K562 treated with DMSO at 1 percent for 4 hours (cell line): Measurements from ENCODE around the gene ARHGDIA. TPM values are rescaled to one million over a fixed set of nuclear protein-coding genes. Genes with fewer than 3 reads are reported as not detected.

Experiments
- total RNA-seq: library from RNA; unstranded; fragments of 300-600 nt; gene quantifications from 2 replicates; pipeline ENCODE4 v1.2.3, GENCODE V29; 2022; ENCODE audit not compliant: insufficient read depth

The ARHGDIA gene
- total RNA-seq: 224 and 227 TPM in 2 replicates

GRCh38 chr17:81870981-81871386, at the start of gene ARHGDIA:
Gene ARHGDIA, minus strand, starts transcription at chr17:81871337. Its CDS starts 1,407 bp downstream, at chr17:81869930.

GRCh38 chr17:81917565-81918332, 46.6 kb upstream of the ARHGDIA start, which contains the start of gene SIRT7:
Gene SIRT7, minus strand, starts transcription at chr17:81918176. Its CDS starts 45 bp downstream, at chr17:81918131.

GRCh38 chr17:81911277-81911961, 40.3 kb upstream of the ARHGDIA start, which contains the start of gene PCYT2:
Gene PCYT2, minus strand, starts transcription at chr17:81911399. Its CDS starts 44 bp downstream, at chr17:81911355.

GRCh38 chr17:81902023-81902652, 31.0 kb upstream of the ARHGDIA start, which contains the start of gene NPB:
Gene NPB, plus strand, starts transcription at chr17:81902238. Its CDS starts 40 bp downstream, at chr17:81902278.

GRCh38 chr17:81859906-81860755, 11.0 kb downstream of the ARHGDIA start, which contains the start of gene P4HB:
Gene P4HB, minus strand, starts transcription at chr17:81860535. Its CDS starts 64 bp downstream, at chr17:81860471.

GRCh38 chr17:81834831-81835267, 36.3 kb downstream of the ARHGDIA start, which contains the start of gene PPP1R27:
Gene PPP1R27, minus strand, starts transcription at chr17:81835050. Its CDS starts 97 bp downstream, at chr17:81834953.

GRCh38 chr17:81833160-81833920, 37.8 kb downstream of the ARHGDIA start, which contains the start of gene MCRIP1:
Gene MCRIP1, minus strand, starts transcription at chr17:81833291. Its CDS starts 8,785 bp downstream, at chr17:81824506.

Other genes with a start within 250 kb of the ARHGDIA start
- gene NPLOC4, start 234.2 kb downstream of the ARHGDIA start, total RNA-seq: 96.3 and 121 TPM in 2 replicates
- gene TSPAN10, start 234.1 kb downstream of the ARHGDIA start, total RNA-seq: 0.47 and 0.97 TPM in 2 replicates
- gene PDE6G, start 214.8 kb downstream of the ARHGDIA start, total RNA-seq: not detected in 2 replicates
- 68.0 and 74.2 TPM in 2 replicates for gene OXLD1, start 204.7 kb downstream of the ARHGDIA start, total RNA-seq
- gene CCDC137, start 204.6 kb downstream of the ARHGDIA start, total RNA-seq: 31.8 and 43.8 TPM in 2 replicates
- gene ARL16, start 187.5 kb downstream of the ARHGDIA start, total RNA-seq: 25.4 and 27.2 TPM in 2 replicates
- gene HGS, start 187.3 kb downstream of the ARHGDIA start, total RNA-seq: 116 and 118 TPM in 2 replicates
- gene MRPL12, start 168.0 kb downstream of the ARHGDIA start, total RNA-seq: 103 and 114 TPM in 2 replicates
- 51.4 and 52.8 TPM in 2 replicates for gene SLC25A10, start 159.1 kb downstream of the ARHGDIA start, total RNA-seq
- not detected in 2 replicates for gene GCGR, start 67.2 kb downstream of the ARHGDIA start, total RNA-seq
- 105 and 145 TPM in 2 replicates for gene MCRIP1, start 38.0 kb downstream of the ARHGDIA start, total RNA-seq
- gene PPP1R27, start 36.3 kb downstream of the ARHGDIA start, total RNA-seq: 0.64 TPM in 1 of 2 replicates, not detected in the other
- gene P4HB, start 10.8 kb downstream of the ARHGDIA start, total RNA-seq: 890 and 899 TPM in 2 replicates
- gene ALYREF, start 20.2 kb upstream of the ARHGDIA start, total RNA-seq: 137 TPM in 2 replicates
- gene ANAPC11, start 20.4 kb upstream of the ARHGDIA start, total RNA-seq: 407 and 464 TPM in 2 replicates
- 5.4 and 6.4 TPM in 2 replicates for gene NPB, start 30.9 kb upstream of the ARHGDIA start, total RNA-seq
- gene PCYT2, start 40.1 kb upstream of the ARHGDIA start, total RNA-seq: 64.0 and 70.6 TPM in 2 replicates
- gene SIRT7, start 46.8 kb upstream of the ARHGDIA start, total RNA-seq: 39.9 and 50.2 TPM in 2 replicates
- gene MAFG, start 56.4 kb upstream of the ARHGDIA start, total RNA-seq: 53.0 and 64.9 TPM in 2 replicates
- gene PYCR1, start 66.0 kb upstream of the ARHGDIA start, total RNA-seq: 323 and 368 TPM in 2 replicates
- gene MYADML2, start 75.9 kb upstream of the ARHGDIA start, total RNA-seq: 0.24 TPM in 1 of 2 replicates, not detected in the other
- 8.8 and 9.4 TPM in 2 replicates for gene NOTUM, start 89.8 kb upstream of the ARHGDIA start, total RNA-seq
- 31.8 and 46.0 TPM in 2 replicates for gene ASPSCR1, start 106.3 kb upstream of the ARHGDIA start, total RNA-seq
- 145 and 154 TPM in 2 replicates for gene CENPX, start 151.5 kb upstream of the ARHGDIA start, total RNA-seq
- gene LRRC45, start 152.0 kb upstream of the ARHGDIA start, total RNA-seq: 10.6 and 11.1 TPM in 2 replicates
- gene RAC3, start 160.3 kb upstream of the ARHGDIA start, total RNA-seq: 106 and 109 TPM in 2 replicates
- 231 and 240 TPM in 2 replicates for gene DCXR, start 166.4 kb upstream of the ARHGDIA start, total RNA-seq
- gene RFNG, start 180.5 kb upstream of the ARHGDIA start, total RNA-seq: 33.4 and 43.0 TPM in 2 replicates
- gene GPS1, start 180.6 kb upstream of the ARHGDIA start, total RNA-seq: 132 and 142 TPM in 2 replicates
- 204 and 216 TPM in 2 replicates for gene DUS1L, start 194.5 kb upstream of the ARHGDIA start, total RNA-seq
- gene FASN, start 226.9 kb upstream of the ARHGDIA start, total RNA-seq: 146 and 202 TPM in 2 replicates